ENCODE results near the gene NFATC2IP.

The NFATC2IP gene

GRCh38 chr16:28950648-28951409, at the start of gene NFATC2IP:
Gene NFATC2IP, plus strand, starts transcription at chr16:28950937. Its CDS starts 75 bp downstream, at chr16:28951012.
- peak; percentile 95 to 100 (median 99) for DNase-seq

- no peak for DNase-seq
Measured at GRCh38 chr16:28901862-28902261, 48.9 kb upstream of the NFATC2IP start.

- DNase-seq: no peak
Measured at GRCh38 chr16:28902909-28903308, 47.8 kb upstream of the NFATC2IP start.

- DNase-seq: no peak
Measured at GRCh38 chr16:28903344-28904042, 47.2 kb upstream of the NFATC2IP start.

GRCh38 chr16:28904363-28904762, 46.4 kb upstream of the NFATC2IP start:
- no peak for DNase-seq

GRCh38 chr16:28904828-28905227, 45.9 kb upstream of the NFATC2IP start:
- no peak for DNase-seq

- DNase-seq: no peak
Measured at GRCh38 chr16:28905229-28905754, 45.4 kb upstream of the NFATC2IP start.

GRCh38 chr16:28905800-28906372, 44.9 kb upstream of the NFATC2IP start:
- no peak for DNase-seq

GRCh38 chr16:28910086-28911031, 40.4 kb upstream of the NFATC2IP start:
- no peak for DNase-seq

GRCh38 chr16:28912558-28912957, 38.2 kb upstream of the NFATC2IP start:
- DNase-seq: no peak

- DNase-seq: no peak
Measured at GRCh38 chr16:28913946-28914724, 36.6 kb upstream of the NFATC2IP start.

- no peak for DNase-seq
Measured at GRCh38 chr16:28915181-28915580, 35.6 kb upstream of the NFATC2IP start.

- DNase-seq: no peak
Measured at GRCh38 chr16:28917095-28917494, 33.6 kb upstream of the NFATC2IP start.

- no peak for DNase-seq
Measured at GRCh38 chr16:28918698-28919097, 32.0 kb upstream of the NFATC2IP start.

GRCh38 chr16:28923231-28923587, 27.5 kb upstream of the NFATC2IP start:
- DNase-seq: no peak

GRCh38 chr16:28923652-28924398, 26.9 kb upstream of the NFATC2IP start:
- peak in 4 of 14 donors; percentile 1 to 6 (median 4) for DNase-seq

GRCh38 chr16:28924399-28924761, 26.4 kb upstream of the NFATC2IP start:
- no peak for DNase-seq

- DNase-seq: peak; percentile 84 to 95 (median 91)
Measured at GRCh38 chr16:28924762-28925385, 25.9 kb upstream of the NFATC2IP start, which contains the start of gene RABEP2. Gene RABEP2, minus strand, starts transcription at chr16:28925238. Its CDS starts 75 bp downstream, at chr16:28925163.

GRCh38 chr16:28925386-28926228, 25.1 kb upstream of the NFATC2IP start:
- peak in 8 of 14 donors; percentile 32 to 77 (median 66) for DNase-seq
